Measurements from ENCODE around the gene ACSBG1. TPM values are rescaled to one million over a fixed set of nuclear protein-coding genes. Genes with fewer than 3 reads are reported as not detected.

ACSBG1 gene
- total RNA-seq, 2 experiments from 2014 or later: 0.30 to 0.41 TPM

- Histone ChIP-seq H3K9me2 (ENCODE audit: insufficient read depth, low read length) (no peaks in the 10 kb centered on the region), H3K4me2 (ENCODE audit: low read length) (no peak overlapping the region), H3K9me3 (ENCODE audit: low read length) (no peaks in the 10 kb centered on the region), H2AFZ (ENCODE audit: low read length) (no peak overlapping the region), H4K20me1 (ENCODE audit: insufficient read depth, low read length) (no peaks in the 10 kb centered on the region), H3K4me3 (ENCODE audit: low read depth, low read length, poor library complexity, severe bottlenecking) (no peak overlapping the region), H3K27ac (ENCODE audit: low read depth, low read length, poor library complexity, severe bottlenecking) (no peak overlapping the region), H3K79me2 (ENCODE audit: insufficient read depth, low read depth, low read length) (no peaks in the 10 kb centered on the region), H3K36me3 (ENCODE audit: insufficient read depth, low read length) (no peaks in the 10 kb centered on the region), H3K4me1 (ENCODE audit: insufficient read depth, low read length, poor library complexity, severe bottlenecking) (no peaks in the 10 kb centered on the region)
- CTCF ChIA-PET (ENCODE audit: unreplicated experiment): no interaction called here
- TF ChIP-seq, protein P1, sequence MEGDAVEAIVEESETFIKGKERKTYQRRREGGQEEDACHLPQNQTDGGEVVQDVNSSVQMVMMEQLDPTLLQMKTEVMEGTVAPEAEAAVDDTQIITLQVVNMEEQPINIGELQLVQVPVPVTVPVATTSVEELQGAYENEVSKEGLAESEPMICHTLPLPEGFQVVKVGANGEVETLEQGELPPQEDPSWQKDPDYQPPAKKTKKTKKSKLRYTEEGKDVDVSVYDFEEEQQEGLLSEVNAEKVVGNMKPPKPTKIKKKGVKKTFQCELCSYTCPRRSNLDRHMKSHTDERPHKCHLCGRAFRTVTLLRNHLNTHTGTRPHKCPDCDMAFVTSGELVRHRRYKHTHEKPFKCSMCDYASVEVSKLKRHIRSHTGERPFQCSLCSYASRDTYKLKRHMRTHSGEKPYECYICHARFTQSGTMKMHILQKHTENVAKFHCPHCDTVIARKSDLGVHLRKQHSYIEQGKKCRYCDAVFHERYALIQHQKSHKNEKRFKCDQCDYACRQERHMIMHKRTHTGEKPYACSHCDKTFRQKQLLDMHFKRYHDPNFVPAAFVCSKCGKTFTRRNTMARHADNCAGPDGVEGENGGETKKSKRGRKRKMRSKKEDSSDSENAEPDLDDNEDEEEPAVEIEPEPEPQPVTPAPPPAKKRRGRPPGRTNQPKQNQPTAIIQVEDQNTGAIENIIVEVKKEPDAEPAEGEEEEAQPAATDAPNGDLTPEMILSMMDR (conservative IDR thresholded peaks at IDR 0.05; ENCODE audit: low read length): no peak
- TF ChIP-seq EZH2phosphoT487 (IDR thresholded peaks at IDR 0.05; ENCODE audit: borderline replicate concordance, low read depth, low read length): no peak
- no peak for DNase-seq (ENCODE audit: low spot score)
- no TSS peak for BruUV-seq (replicated peaks)
- intact Hi-C loops (cut with micrococcal nuclease; ENCODE audit: unreplicated experiment): no loop called here
- POLR2A ChIA-PET: no interaction called here
These were observed 51.5 kb downstream of the ACSBG1 start for GRCh38 chr15:78182821-78183220.

DNA sequence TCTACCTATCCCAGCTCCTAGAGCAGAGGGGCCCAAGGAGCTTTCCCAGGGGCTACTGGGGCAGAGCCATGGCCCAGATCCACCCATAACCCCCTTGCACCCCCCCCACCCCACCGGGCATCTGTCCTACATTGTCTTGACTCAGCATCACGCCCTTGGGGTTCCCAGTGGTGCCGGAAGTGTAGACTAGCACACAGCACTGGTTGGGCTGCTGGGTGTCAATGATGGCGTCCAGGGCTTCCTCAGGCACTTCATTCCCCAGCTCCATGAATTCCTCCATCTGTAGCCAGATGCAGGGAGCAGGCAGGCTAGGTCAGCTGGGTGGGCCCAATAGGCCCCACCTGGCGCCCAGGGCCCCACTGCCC, 52.0 kb downstream of the ACSBG1 start:
- no peak for DNase-seq (ENCODE audit: low spot score)
- no TSS peak for BruUV-seq (replicated peaks)
- no peak overlapping the region for H2AFZ ChIP-seq (ENCODE audit: low read length)
- no peak for TF ChIP-seq EZH2phosphoT487 (IDR thresholded peaks at IDR 0.05; ENCODE audit: borderline replicate concordance, low read depth, low read length)
- TF ChIP-seq, protein P1 (conservative IDR thresholded peaks at IDR 0.05; ENCODE audit: low read length): no peak
- no peak overlapping the region for H3K27ac ChIP-seq (ENCODE audit: low read depth, low read length, poor library complexity, severe bottlenecking)
- no peaks in the 10 kb centered on the region for H3K9me2 ChIP-seq (ENCODE audit: insufficient read depth, low read length)
- H3K36me3 ChIP-seq (ENCODE audit: insufficient read depth, low read length): no peaks in the 10 kb centered on the region
- no peaks in the 10 kb centered on the region for H3K4me1 ChIP-seq (ENCODE audit: insufficient read depth, low read length, poor library complexity, severe bottlenecking)
- CTCF ChIA-PET (ENCODE audit: unreplicated experiment): no interaction called here
- H3K9me3 ChIP-seq (ENCODE audit: low read length): no peaks in the 10 kb centered on the region
- H3K4me2 ChIP-seq (ENCODE audit: low read length): no peak overlapping the region
- POLR2A ChIA-PET: no interaction called here
- intact Hi-C loops (cut with micrococcal nuclease; ENCODE audit: unreplicated experiment): no loop called here
- no peak overlapping the region for H3K4me3 ChIP-seq (ENCODE audit: low read depth, low read length, poor library complexity, severe bottlenecking)
- no peaks in the 10 kb centered on the region for H4K20me1 ChIP-seq (ENCODE audit: insufficient read depth, low read length)
- H3K79me2 ChIP-seq (ENCODE audit: insufficient read depth, low read depth, low read length): no peaks in the 10 kb centered on the region

DNA sequence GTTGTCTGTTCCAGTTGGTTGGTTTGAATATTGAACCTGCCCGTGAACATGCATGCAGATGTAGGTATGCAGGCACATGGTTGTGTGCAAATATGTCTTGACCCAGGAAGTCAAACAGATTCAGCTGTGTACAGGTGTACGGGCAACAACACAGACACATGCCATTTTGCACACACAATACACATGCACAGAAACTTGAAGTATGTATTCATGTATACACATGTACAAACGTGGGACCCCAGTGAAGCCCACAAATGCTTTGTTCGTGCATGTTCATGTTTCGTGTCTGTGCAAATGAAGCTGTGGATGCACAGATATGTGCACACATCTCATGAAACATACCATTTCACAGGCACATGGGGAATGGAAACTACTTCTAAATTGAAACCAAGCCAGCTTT, 54.5 kb downstream of the ACSBG1 start:
- Histone ChIP-seq H3K4me3 (ENCODE audit: low read depth, low read length, poor library complexity, severe bottlenecking) (no peak overlapping the region), H3K27ac (ENCODE audit: low read depth, low read length, poor library complexity, severe bottlenecking) (no peak overlapping the region), H4K20me1 (ENCODE audit: insufficient read depth, low read length) (no peaks in the 10 kb centered on the region), H3K4me2 (ENCODE audit: low read length) (no peak overlapping the region), H3K9me3 (ENCODE audit: low read length) (no peaks in the 10 kb centered on the region), H3K4me1 (ENCODE audit: insufficient read depth, low read length, poor library complexity, severe bottlenecking) (peaks cover 8% of the 10 kb centered on the region), H3K9me2 (ENCODE audit: insufficient read depth, low read length) (no peaks in the 10 kb centered on the region), H3K36me3 (ENCODE audit: insufficient read depth, low read length) (no peaks in the 10 kb centered on the region), H2AFZ (ENCODE audit: low read length) (no peak overlapping the region), H3K79me2 (ENCODE audit: insufficient read depth, low read depth, low read length) (no peaks in the 10 kb centered on the region)
- TF ChIP-seq, protein P1 (conservative IDR thresholded peaks at IDR 0.05; ENCODE audit: low read length): no peak
- no peak for TF ChIP-seq EZH2phosphoT487 (IDR thresholded peaks at IDR 0.05; ENCODE audit: borderline replicate concordance, low read depth, low read length)
- BruUV-seq (replicated peaks): no TSS peak
- intact Hi-C loops (cut with micrococcal nuclease; ENCODE audit: unreplicated experiment): no loop called here
- CTCF ChIA-PET (ENCODE audit: unreplicated experiment): no interaction called here
- POLR2A ChIA-PET: no interaction called here
- no peak for DNase-seq (ENCODE audit: low spot score)

All from OCI-LY7 (cell line).